HG03520 (cell line): ENCODE data around the gene TRPV6.

Source experiments
- ATAC-seq: cut with Tn5 transposase; IDR thresholded peaks from one replicate; pipeline ENCODE4 v1.9.1; 2021; ENCODE audit warnings: mild to moderate bottlenecking, moderate library complexity; ENCODE audit not compliant: unreplicated experiment

Gene TRPV6

DNA sequence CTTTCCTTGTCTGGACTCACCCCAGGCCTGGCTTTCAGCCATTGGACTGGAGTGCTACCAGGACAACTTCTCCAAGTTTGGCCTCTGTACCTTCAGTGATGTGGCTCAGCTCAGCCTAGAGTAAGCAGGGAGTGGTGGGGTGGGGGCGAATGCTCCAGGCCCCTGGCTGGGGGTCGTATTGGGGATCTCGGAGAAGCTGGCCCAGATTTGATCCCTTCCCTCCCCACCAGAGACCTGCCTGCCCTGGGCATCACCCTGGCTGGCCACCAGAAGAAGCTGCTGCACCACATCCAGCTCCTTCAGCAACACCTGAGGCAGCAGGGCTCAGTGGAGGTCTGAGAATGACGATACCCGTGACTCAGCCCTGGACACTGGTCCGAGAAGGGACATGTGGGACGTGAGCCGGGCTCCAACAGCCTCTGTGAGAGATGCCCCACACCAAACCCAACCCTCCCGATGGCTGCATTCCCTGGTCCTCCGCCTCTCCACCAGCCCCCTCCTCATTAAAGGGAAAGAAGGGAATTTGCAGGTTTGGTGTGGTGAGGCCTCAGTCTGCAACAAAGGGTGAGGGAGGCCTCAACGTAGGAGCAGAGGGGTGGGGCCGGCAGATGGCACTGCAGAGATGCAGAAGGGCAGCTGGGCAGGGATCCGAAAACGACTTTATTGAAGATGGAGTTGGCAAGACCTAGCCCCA, 14.8 kb downstream of the TRPV6 start:
- no peak for ATAC-seq

GRCh38 chr7:142870147-142870559, 15.4 kb downstream of the TRPV6 start:
- no peak for ATAC-seq

DNA sequence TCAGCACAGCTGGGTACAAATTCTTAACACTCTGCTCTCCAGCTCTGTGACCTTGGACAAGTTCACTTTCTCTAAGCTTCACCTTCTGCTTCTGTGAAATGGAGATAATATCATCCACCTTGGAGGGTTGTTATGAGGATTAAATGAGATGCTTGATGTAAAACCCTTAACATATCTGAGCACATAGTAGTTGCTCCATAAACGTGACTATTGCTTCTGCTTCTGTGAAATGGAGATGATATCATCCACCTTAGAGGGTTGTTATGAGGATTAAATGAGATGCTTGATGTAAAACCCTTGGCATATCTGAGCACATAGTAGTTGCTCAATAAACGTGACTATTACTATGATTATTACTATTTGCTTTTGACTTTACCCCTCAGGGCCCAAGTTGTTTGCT, 16.1 kb downstream of the TRPV6 start:
- ATAC-seq: no peak

GRCh38 chr7:142868986-142869415, 16.5 kb downstream of the TRPV6 start:
- ATAC-seq: no peak

GRCh38 chr7:142868188-142868985, 17.2 kb downstream of the TRPV6 start:
- ATAC-seq: no peak

DNA sequence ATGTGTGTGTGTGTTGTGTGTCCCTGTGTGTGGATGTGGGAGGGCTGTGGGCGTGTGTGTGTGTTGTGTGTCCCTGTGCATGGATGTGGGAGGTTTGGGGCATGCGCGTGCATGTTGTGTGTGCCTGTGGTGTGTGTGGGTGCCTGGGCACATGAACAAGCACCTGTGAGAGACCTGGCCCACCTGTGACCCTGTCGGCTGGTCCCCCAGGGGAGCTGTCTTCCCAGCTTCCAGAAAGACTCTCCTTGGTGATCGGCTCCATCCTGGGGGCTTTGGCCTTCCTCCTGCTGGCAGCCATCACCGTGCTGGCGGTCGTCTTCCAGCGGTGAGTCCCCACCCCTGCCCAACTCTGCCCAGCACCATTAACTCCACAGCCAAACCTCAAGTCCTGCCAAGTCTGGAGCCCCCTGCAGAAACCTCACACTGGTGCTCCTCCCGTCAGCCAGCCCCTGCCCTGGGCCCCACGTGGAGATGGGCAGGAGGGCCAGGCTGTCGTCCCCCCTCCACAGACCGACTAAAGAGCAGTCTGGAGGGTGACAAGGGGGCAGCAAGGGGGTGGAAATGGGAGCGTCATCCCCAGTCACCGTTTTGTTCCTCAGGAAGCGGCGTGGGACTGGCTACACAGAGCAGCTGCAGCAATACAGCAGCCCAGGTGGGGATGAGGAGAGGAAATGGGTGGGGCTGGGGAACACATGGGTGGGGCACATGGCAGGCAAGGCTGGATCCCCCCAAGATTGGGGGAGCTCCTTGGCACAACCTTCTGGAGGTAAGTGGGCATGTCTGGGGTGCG, 18.0 kb downstream of the TRPV6 start:
- ATAC-seq: no peak

- ATAC-seq: no peak
These were observed 18.5 kb downstream of the TRPV6 start for GRCh38 chr7:142867097-142867378.

DNA sequence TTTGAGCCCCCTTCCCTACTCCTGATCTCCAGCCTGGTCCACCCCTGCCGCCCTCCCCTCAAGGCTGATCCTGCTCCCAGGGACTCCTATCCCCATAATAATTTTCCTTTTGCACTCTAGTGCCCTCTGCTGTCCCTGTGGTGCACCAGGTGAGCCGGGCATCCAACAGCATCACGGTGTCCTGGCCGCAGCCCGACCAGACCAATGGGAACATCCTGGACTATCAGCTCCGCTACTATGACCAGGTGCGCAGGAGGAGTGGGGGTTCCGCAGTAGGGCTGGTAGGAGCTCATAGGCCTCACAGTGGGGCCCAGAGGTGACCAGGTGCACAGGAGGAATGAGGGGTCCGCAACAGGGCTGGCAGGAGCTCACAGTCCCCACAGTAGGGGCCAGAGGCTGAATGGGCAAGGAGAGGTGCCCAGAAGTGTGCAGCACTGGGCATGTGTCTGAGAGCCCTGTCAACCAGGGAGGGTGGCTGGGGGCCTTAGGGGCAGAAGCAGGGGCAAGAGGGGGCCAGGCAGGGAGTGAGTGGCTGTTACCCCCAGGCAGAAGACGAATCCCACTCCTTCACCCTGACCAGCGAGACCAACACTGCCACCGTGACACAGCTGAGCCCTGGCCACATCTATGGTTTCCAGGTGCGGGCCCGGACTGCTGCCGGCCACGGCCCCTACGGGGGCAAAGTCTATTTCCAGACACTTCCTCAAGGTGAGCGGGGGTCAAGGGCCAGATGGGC, 19.0 kb downstream of the TRPV6 start:
- no peak for ATAC-seq

DNA sequence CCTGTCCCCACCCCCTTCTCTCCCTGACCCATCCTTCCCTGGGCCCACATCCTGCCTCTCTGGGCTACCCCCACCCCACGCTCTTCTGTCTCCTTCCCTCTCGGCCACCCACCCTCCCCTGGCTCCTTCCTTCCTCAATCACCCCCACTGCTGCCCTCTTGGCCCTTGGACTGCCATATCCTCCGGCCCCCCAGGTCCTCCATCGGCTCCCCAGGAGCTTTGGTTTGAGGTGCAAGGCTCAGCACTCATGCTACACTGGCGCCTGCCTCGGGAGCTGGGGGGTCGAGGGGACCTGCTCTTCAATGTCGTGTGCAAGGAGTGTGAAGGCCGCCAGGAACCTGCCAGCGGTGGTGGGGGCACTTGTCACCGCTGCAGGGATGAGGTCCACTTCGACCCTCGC, 19.8 kb downstream of the TRPV6 start:
- ATAC-seq: no peak

GRCh38 chr7:142864980-142865747, 20.4 kb downstream of the TRPV6 start:
- ATAC-seq: no peak

GRCh38 chr7:142863891-142864685, 21.5 kb downstream of the TRPV6 start:
- no peak for ATAC-seq

DNA sequence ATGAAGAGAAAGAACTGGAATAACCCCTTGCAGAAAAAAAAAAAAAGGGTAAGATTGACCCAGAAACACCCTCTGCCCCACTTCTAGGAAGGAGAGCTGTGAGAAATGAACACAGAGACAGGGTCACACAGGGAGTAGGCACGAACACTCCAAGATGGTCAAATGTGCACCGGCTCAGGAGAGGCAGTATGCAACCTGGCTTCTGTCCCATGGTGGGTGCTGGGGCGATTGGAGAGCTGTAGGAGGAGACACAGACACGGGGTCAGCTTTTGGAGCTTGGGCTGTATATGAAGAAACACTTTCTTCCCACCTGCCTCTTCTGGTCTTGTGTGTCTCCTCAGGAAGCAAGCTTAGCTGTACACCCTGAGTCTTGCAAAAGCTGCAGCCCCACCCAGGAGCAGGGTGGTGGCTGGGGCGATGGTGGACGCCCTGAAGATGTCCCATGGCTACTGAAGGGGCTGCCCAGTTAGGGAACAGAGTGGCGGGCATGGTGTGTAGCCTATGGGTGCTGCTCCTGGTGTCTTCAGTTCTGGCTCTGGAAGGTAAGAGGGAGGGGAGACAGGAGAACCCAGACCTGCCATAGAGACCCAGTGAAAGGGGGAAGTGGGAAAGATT, 22.7 kb downstream of the TRPV6 start:
- no peak for ATAC-seq

DNA sequence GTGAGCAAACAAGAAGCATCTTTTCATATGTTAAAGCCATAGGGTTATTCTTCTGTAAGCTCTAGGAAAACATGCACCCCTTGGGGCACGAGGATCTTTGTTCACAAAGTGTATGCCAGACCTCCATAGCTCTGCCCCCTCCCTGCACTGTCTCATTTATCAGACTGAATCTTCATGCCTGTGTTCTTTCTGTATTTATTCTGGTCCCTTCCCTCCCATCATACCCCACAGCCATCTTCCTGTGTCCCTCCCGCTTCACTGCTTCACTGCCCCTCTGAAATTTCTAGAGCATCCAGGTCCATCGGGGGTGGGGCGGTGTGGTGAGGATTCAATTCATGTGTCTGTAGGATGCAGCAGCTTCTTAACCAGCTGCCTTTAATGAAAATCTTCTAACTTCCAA, 23.2 kb downstream of the TRPV6 start:
- ATAC-seq: no peak

- no peak for ATAC-seq
These were observed 24.6 kb downstream of the TRPV6 start for GRCh38 chr7:142860968-142861367.

DNA sequence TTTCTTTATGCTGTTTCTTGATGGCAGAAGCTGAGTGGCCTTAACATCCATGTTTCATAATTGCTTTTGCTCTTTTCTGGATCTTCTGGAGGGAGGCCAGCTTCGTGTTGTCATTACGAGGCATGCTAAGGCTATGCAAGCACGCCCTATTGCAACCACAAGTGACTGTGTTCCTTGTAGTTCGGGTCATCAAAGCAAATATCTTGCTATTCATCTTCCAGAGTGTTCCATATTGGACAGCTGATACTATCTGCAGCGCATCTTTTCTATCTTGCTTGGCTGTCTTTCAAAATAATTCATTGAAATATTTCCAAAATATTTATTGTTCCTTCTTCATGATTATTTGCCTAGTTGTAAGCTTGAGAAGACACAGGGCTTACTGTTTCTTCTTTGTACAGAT, 25.7 kb downstream of the TRPV6 start:
- ATAC-seq: no peak

DNA sequence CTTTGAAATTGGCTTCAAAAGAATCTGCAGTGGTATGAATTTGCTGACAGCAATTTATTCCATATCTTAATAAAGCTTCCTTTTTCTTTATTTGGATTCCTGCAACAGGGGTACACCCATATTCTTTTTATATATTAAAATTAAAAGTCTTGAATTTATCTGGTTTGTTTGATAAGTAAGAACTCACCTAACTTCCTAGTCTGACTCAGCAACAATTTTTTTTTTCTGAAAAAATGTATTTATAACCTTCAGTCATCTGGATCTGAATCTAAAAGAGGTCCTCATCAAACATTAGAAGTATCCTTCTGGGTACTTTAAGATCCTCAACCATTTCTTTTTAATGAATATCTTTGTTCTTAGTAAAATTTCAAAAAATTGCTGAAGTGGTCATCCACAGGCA, 26.1 kb downstream of the TRPV6 start:
- ATAC-seq: no peak

- no peak for ATAC-seq
These were observed 27.9 kb downstream of the TRPV6 start for GRCh38 chr7:142857625-142858024.

DNA sequence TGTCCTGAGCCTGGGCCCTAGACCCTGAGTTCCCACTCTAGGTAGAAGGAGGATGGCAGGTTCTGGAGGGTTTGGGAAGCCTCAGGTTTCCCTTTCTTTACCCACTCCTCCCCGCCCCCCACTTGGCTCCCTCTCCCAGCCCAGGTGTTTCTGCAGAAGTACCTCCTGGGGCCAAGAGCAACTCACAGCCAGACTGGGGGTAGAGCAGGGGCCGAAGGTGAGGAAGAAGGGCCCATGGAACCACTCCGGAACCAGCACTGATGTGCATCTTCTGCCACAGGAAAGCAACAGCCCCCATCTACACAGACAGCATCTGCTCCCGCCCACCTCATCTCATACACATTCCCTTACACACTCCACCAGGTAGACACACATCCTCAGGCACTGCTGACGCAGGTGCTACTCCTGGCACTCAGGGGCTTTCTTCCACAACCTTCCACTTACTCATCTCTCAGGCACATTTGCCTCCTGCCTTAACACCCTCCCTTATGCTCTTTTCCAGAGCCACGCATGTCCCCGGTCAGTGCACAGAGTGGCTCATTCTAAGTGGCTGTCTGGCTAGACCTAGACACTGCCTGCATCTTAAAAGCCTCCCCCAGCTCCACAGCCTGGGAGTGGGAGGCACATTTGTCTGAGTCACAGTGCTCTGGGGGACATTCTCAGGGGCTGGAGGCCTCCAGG, 28.8 kb downstream of the TRPV6 start:
- no peak for ATAC-seq
